NK-92 treated with Interleukin-12 subunit alpha and Interleukin-12 subunit beta, amount 100 ng/mL, for 24 hours (cell line): Measurements from ENCODE around the gene TTLL7.

Source experiments
- DNase-seq: peaks from one replicate; lab custom pipeline; 2025; lab: John Stamatoyannopoulos, UW

TTLL7 gene

DNA sequence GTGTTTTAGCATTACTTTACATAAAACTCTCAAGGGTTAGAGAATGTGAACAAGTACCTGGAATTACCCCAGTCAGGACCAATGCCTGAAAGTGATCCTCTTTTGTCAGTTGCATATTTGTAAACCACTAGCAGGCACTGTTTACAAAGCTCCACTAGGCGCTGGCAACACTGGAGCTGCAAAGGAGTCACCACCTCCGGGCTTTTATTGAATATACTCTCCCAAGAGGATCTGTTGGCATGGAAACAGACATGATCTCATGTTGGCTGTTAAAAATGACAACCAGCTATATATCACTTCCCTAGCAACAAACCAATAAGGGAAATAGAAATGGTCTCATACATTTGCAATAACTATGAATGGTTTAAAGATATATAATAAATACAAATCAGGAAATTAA lies 116.0 kb downstream of the TTLL7 start:
- no peak for DNase-seq

DNA sequence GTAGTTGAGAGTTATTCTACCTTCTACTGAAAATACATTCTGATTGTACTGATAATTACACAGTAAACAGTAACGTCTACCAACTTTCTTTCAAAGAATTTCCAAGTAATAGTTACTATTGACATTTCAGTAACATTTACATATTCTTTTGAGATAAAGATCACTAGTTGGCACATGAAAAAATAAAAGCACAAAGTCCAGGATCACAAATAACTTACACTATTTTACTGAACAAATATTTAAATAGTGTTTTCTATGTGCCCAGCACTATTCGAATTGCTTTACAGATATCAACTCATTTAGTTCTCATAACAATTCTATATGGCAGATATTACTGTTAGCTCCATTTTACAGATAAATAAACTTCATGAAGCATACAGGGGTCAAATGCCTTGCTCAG lies 126.4 kb downstream of the TTLL7 start:
- no peak for DNase-seq

GRCh38 chr1:83864991-83865390 lies 133.9 kb downstream of the TTLL7 start:
- DNase-seq = no peak

DNA sequence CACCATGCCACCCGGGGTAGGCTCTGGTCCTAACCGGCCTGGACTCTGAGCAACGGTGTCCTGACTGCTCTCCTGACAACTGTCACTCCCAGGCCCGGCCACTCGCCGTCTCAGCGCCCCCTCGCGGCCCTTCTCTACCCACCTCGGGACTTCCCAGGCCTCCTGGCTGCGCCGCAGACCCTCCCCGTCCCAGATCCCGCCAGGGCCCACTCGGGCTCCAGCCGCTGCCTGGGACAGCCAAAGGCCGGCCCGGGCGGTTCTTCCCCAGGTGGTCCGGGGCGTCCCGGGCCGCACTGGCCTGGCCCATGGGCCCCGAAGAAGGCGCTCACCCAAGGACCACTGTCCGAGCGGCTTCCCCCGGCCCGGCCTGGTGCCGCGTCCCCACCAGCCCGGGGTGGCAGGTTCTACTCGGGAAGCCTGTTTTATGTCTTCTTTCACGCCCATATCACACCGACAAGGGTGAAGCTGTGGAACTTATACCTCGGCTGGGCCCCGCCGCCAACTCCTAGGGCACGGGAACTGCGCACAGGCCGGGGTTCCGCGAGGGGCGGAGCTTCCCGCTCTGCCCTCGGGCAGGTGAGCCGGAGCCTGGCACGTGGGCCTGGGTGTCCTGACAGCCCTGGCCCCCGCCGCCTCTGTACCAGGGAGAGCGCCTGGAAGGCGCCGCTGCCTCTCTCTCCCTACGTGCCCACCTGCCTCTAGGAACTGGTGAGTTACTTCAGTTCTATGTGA lies 138.3 kb downstream of the TTLL7 start:
- no peak for DNase-seq

- no peak for DNase-seq
These were observed 141.2 kb downstream of the TTLL7 start for GRCh38 chr1:83857716-83858115.

DNA sequence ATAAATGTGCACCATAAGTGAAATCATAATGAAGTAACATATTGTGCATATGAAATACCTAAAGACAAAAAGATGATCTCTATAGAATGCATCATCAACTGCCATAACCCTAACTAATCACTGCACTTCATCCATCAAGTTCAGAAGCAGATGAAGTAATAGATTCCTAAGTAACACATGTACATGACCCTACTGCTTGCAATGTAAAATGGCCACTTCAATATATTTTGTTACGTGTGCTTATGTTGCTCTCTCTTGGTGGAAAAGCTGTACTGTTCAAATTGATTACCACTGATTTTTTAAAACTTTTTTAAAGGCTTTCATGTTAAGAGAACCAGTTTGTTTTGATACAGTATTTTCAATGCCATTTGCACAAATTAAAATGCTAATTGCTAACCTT lies 141.8 kb downstream of the TTLL7 start:
- DNase-seq = no peak

DNA sequence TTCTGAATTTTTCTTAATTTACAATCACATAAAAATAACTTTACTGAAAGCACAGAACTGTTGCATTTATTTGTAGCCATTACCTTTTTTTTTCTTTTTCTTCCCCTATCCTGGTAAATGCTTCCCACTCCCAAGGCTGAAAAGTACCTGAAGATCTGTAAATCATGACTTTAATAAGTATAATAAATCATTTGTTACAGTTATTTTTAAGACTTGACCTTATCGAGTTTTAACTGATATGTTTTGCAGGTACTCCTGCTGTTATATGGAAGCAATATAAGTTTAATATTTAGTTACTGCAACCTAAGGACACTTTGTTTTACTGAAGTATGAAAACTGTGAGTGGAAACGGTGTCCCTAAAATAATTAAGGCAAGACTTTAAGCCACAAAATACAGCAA lies 142.6 kb downstream of the TTLL7 start:
- DNase-seq = no peak

DNA sequence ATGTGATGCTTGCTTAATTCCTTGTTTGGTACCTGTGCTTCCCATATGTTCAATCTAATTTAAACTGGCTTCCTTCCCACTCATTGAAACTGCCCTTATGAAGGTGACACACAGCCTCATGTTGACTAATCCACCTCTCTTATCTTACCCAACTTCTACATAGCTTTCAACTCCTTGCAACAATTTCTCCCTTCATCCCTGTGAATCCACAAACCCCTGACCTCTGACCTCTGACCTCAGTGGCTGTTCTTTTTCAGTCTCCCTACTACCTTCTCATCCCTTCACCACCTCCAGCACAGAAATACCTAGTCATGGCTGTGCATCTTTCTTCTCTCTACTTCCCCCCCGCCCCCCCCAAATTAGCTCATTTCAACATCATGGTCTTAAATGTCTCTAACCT lies 144.5 kb downstream of the TTLL7 start:
- no peak for DNase-seq

GRCh38 chr1:83850834-83851233 lies 148.1 kb downstream of the TTLL7 start:
- no peak for DNase-seq

- no peak for DNase-seq
These were observed 149.5 kb downstream of the TTLL7 start for GRCh38 chr1:83849191-83850061.

DNA sequence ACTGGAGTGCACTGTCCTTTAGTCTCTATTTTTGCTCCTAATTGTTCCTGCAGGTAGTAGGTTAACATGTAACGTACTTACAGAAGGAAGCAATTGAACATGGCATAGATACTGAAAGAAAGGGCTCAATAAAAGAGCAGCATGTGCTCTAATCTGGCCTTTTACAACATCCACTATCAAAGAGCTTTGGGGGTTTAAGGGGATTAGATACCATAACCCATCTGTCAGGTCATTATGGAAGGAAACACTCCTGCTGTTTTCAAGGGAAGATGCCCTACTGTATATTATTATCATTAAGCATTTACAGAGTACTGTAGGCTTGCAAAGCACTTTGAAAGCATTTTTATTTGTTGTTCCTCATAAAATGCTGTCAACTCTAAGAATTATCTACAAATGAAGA lies 152.8 kb downstream of the TTLL7 start:
- no peak for DNase-seq

DNA sequence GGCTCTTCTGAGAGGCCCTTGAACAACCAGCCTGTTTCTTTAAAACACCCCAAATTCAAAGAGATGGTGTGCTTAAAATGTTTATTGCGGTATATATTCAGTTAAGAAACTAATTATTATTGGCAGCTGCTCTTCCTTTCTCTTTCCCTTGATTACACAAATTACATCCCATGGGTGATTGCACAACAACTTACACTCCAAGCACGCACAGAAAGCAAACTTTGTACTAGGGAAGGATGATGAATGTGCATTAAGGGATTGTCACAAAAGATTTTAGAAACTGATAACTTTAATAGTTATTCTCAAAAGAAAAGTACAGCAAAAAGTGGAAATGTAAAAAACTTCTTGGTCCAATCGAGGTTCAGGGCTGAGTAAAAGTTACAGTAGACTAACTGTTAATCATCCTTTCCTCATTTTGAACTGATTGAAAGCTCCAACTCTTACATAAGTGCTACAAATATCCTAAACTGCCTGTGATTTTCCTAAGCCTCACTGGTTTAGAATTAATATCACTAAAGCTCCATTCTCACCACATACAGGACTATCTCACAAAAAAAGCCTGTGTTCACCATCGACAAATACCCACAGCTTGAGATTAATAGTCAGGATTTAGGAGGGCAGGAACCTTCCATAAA lies 153.4 kb downstream of the TTLL7 start:
- DNase-seq = no peak

DNA sequence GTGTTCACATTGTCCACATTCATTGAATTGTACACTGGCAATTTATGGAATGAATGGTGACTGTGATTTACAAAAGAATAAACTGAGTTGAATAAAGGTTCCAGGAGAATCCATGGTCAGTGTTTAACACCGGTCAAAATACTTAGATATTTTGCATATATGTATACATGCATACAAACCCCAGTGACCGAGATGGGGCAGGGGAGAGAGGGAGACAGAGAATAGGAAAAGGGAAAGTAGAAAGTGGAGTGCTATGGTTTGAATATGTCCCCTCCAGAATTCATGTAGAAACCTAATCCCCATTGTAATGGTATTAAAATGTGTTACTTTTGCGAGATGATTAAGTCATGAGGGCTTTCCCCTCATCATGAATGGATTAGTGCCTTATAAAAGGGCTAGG lies 154.4 kb downstream of the TTLL7 start:
- DNase-seq = no peak

- DNase-seq = no peak
These were observed 159.3 kb downstream of the TTLL7 start for GRCh38 chr1:83839566-83840173.

DNA sequence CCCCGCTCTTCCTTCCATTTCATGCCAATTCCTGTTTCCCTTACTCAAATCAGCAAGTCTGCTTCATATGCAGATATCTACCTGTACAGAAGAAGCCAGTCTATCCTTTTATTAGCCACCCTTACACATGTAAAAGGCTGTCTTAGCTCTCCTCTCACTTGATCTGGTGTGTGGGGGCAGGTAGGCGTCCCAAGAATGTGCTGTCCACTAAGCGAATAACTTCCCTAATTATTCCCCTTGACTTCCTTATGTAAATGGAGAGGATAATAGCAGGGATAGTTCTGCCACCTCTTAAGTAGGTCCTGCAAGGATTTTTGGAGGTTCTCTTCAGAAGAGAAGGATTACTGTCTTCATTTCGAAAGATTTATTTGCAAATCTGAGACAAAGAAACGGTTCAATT lies 160.4 kb downstream of the TTLL7 start:
- no peak for DNase-seq

DNA sequence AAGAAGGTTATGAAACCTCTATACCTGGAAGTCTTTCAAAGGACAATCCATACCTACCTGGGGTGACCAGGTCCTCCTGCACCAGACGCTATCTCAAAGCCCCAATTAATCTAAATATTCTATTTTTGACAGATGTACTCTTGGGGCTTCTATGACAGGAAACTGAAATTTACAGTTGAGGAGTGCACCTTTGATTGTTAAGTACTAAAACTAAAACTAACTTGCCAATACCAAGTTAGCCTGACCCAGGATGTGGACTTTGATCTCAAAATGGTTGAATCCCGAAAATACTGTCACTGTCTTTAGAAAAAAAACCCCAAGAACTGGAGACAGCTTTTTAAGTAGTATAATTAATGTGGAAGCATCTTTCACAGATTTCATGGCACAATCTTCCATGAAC lies 162.4 kb downstream of the TTLL7 start:
- DNase-seq = no peak

DNA sequence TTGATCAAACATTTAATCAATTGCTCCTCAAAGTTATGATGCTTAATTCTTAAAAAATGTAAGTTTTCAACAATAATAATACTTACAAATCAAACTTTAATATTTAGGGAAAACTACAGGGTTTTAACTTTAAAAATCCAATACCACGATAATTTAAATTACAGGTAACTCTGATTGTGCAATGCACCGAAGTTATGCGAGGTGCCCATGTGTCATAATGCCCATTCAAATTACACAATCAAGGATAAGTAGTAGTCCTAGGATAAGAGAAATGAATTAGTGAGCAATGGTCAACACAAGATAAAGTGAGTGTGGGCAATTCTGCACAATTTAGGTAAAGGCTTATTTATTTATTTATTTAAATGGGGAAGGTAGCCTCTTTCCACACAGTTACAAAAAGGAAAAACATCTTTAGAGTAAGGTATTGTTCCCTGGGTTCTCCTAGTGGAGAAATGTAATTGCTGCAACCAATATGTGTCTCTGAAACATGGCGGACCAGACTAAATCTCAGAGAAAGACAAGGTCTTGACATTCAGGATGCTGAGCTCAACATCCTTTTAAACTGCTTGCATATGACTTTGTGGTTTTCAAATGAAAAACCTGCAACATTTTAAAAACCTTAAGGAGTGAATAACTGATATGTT lies 164.2 kb downstream of the TTLL7 start:
- DNase-seq = no peak

DNA sequence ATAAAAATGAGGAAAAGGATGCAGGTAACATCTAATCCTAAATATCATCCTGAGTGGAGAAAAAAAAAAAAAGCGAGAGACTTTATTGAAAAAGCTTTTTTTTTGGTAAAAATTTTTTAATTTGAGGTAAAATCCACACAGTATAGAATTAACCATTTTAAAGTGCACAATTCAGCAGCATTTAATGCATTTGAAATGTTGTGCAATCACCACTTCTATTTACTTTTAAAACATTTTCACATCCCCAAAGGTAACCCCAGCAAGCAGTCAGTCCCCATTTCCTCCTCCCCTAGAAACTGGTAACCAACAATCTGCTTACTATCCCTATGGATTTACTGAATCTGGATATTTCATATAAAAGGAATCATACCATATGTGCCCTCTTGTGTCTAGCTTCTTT lies 166.7 kb downstream of the TTLL7 start:
- DNase-seq = no peak

GRCh38 chr1:83829106-83829505 lies 169.8 kb downstream of the TTLL7 start:
- no peak for DNase-seq

GRCh38 chr1:83828456-83828855 lies 170.5 kb downstream of the TTLL7 start:
- no peak for DNase-seq

- DNase-seq = no peak
These were observed 171.2 kb downstream of the TTLL7 start for GRCh38 chr1:83827741-83828140.

GRCh38 chr1:83822208-83822607 lies 176.7 kb downstream of the TTLL7 start:
- no peak for DNase-seq
